ENCODE measurements around the gene LRRC3B. TPM values are rescaled to one million over a fixed set of nuclear protein-coding genes. Genes with fewer than 3 reads are reported as not detected.
"Not testable (repeated sequence)": the region's sequence is repeated elsewhere in the genome, so short reads cannot be mapped to it uniquely, and the experiment has no call there.

LRRC3B gene
- polyA plus RNA-seq (ENCODE audit: low read depth in 6 of 6) = not detected

DNA sequence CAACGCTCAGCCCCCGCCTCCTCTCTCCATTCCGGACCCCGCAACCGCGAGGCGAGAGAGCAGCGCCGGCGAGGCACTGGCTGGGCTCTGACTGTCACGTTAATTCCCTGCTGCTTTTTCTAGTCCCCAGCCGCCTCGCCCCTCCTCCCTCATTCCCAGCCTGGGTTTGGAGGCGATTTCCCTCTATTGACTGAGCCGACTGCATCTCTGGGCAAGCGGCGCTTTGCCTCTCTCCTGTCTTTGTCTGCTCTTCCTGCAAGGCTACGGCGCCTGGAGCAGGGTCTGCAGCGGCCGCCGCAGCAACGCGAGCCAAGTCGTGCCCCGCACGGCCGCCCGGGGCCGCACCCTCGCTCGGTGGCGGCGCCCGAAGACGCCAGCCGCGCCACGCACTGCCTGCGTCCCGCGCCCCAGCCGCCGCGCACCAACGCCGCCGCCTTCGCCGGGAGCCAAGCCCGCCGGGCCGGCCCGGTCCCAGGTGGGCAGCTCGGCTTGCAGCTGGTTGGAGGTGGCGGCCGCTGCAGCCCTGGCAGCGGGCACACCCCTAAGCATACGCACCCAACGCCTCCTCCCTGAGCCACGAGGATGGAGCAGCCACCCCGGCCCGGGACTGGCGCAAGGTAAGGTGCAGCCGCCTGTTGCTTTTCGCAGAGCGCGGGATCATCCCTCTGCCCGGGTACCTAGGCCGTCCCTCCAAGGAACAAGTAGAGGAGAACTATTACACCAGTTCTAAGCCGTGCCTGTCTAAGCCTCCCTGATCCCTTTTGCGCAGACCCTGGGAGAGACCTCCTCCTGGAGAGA is at the start of gene LRRC3B:
Gene LRRC3B (plus strand): TSS at position 152 of the 798 bp plus-strand sequence. CDS start 86,901 bp downstream, outside the sequence.
- H3K27me3 Mint-ChIP-seq = peaks cover 33 to 53% (median 47%) of the 10 kb centered on the region in 3 donors
- H3K27ac Mint-ChIP-seq = peak within 1 kb of the TSS in 1 of 6 donors; percentile 62
- peaks cover 3 to 8% (median 6%) of the 10 kb centered on the region in 3 donors for H3K4me1 Mint-ChIP-seq
- DNase-seq = no peak
- no peak within 1 kb of the TSS for H3K4me3 Mint-ChIP-seq
- peaks cover 0 to 11% (median 1%) of the 10 kb centered on the region in 7 donors for H3K9me3 Mint-ChIP-seq
- no peak for ATAC-seq (ENCODE audit: low read depth in 2 of 2)
- peaks cover 0 to 15% of the 10 kb centered on the region in 2 donors for H3K36me3 Mint-ChIP-seq

GRCh38 chr3:26574766-26575165 is 47.8 kb upstream of the LRRC3B start:
- Mint-ChIP-seq H3K9me3 (peaks cover 0 to 17% (median 2%) of the 10 kb centered on the region in 7 donors), H3K36me3 (no peaks in the 10 kb centered on the region)

GRCh38 chr3:26579116-26579515 is 43.5 kb upstream of the LRRC3B start:
- no peak for DNase-seq
- no peak overlapping the region for H3K27ac Mint-ChIP-seq

More at GRCh38 chr3:26574766-26575165, 47.8 kb upstream of the LRRC3B start:
- no peak for ATAC-seq (ENCODE audit: low read depth in 2 of 2)
- DNase-seq = no peak
- no peaks in the 10 kb centered on the region for H3K27me3 Mint-ChIP-seq
- no peak overlapping the region for H3K4me3 Mint-ChIP-seq
- H3K27ac Mint-ChIP-seq = no peak overlapping the region
- H3K4me1 Mint-ChIP-seq = no peaks in the 10 kb centered on the region

GRCh38 chr3:26587571-26587970 is 35.0 kb upstream of the LRRC3B start:
- DNase-seq (no peak), ATAC-seq (ENCODE audit: low read depth in 2 of 2) (no peak)
- H3K4me1 Mint-ChIP-seq = no peaks in the 10 kb centered on the region
- peaks cover 0 to 6% (median 3%) of the 10 kb centered on the region in 7 donors for H3K9me3 Mint-ChIP-seq
- peaks cover 0 to 2% (median 0%) of the 10 kb centered on the region in 3 donors for H3K27me3 Mint-ChIP-seq
- H3K36me3 Mint-ChIP-seq = no peaks in the 10 kb centered on the region
- H3K27ac Mint-ChIP-seq = no peak overlapping the region
- no peak overlapping the region for H3K4me3 Mint-ChIP-seq

More at GRCh38 chr3:26579116-26579515, 43.5 kb upstream of the LRRC3B start:
- no peaks in the 10 kb centered on the region for H3K4me1 Mint-ChIP-seq
- peaks cover 0 to 4% (median 0%) of the 10 kb centered on the region in 3 donors for H3K27me3 Mint-ChIP-seq
- no peaks in the 10 kb centered on the region for H3K36me3 Mint-ChIP-seq
- ATAC-seq (ENCODE audit: low read depth in 2 of 2) = no peak
- peaks cover 0 to 13% (median 2%) of the 10 kb centered on the region in 7 donors for H3K9me3 Mint-ChIP-seq
- no peak overlapping the region for H3K4me3 Mint-ChIP-seq

- no peak for ATAC-seq (ENCODE audit: low read depth in 2 of 2)
- DNase-seq = no peak
- Mint-ChIP-seq H3K36me3 (no peaks in the 10 kb centered on the region), H3K27me3 (no peaks in the 10 kb centered on the region), H3K4me1 (no peaks in the 10 kb centered on the region), H3K4me3 (no peak overlapping the region), H3K9me3 (peaks cover 0 to 8% (median 2%) of the 10 kb centered on the region in 7 donors), H3K27ac (no peak overlapping the region)
Measured at GRCh38 chr3:26588931-26589330, 33.6 kb upstream of the LRRC3B start.

DNA sequence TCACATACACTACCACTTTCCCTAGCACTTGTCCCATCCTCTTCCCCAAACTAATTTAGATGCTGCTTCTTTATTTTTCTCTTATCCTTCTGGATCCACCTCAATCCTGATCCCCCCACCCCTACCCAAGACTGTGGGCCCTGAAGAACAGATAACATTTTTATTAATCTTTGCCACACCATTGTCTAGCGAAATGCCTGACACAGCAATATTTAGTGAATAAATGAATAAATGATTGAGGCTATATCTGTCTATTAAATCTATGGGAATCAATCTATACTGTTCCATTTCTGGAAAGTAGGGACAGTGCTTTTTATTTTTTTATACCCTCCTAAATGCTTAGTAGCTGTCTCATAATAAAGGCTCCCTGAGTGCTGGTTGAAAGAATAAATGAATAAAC is 32.9 kb upstream of the LRRC3B start:
- ATAC-seq (ENCODE audit: low read depth in 2 of 2) = no peak

GRCh38 chr3:26590919-26591484 is 31.6 kb upstream of the LRRC3B start:
- DNase-seq (no peak), ATAC-seq (ENCODE audit: low read depth in 2 of 2) (no peak)
- no peak overlapping the region for H3K4me3 Mint-ChIP-seq
- no peaks in the 10 kb centered on the region for H3K27me3 Mint-ChIP-seq
- H3K9me3 Mint-ChIP-seq = peaks cover 0 to 12% (median 2%) of the 10 kb centered on the region in 7 donors
- no peaks in the 10 kb centered on the region for H3K36me3 Mint-ChIP-seq
- H3K4me1 Mint-ChIP-seq = no peaks in the 10 kb centered on the region
- no peak overlapping the region for H3K27ac Mint-ChIP-seq

More for the DNA sequence above, 32.9 kb upstream of the LRRC3B start:
- H3K27me3 Mint-ChIP-seq = no peaks in the 10 kb centered on the region
- H3K27ac Mint-ChIP-seq = no peak overlapping the region
- H3K9me3 Mint-ChIP-seq = peaks cover 0 to 9% (median 2%) of the 10 kb centered on the region in 7 donors
- no peaks in the 10 kb centered on the region for H3K4me1 Mint-ChIP-seq
- no peak for DNase-seq
- no peak overlapping the region for H3K4me3 Mint-ChIP-seq
- H3K36me3 Mint-ChIP-seq = no peaks in the 10 kb centered on the region

- no peak for ATAC-seq (ENCODE audit: low read depth in 2 of 2)
- Mint-ChIP-seq H3K4me1 (no peaks in the 10 kb centered on the region), H3K27me3 (no peaks in the 10 kb centered on the region), H3K4me3 (no peak overlapping the region), H3K36me3 (no peaks in the 10 kb centered on the region), H3K9me3 (peaks cover 0 to 12% (median 2%) of the 10 kb centered on the region in 7 donors), H3K27ac (no peak overlapping the region)
- DNase-seq = no peak
Measured at GRCh38 chr3:26591926-26592325, 30.6 kb upstream of the LRRC3B start.

DNA sequence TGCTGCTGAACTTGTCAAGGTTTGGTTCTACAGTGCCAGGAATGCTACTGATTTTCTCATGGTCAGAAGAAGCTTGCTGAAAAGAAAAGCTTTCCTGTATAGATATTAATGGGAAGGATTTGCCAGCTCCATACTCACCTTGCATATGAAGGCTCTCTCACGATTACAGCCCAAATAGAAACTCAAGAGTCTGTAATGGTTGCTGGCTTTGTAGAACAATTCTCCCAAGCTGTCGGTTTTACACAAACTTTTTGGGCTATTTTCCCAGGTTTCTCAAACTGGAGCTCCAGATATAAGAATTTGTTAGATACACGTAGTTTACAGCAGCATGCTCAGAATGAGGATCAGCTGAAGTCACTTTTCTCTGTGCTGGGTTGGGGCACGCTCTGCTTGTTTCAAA is 30.1 kb upstream of the LRRC3B start:
- no peak overlapping the region for H3K27ac Mint-ChIP-seq
- DNase-seq (no peak), ATAC-seq (ENCODE audit: low read depth in 2 of 2) (no peak)
- H3K4me3 Mint-ChIP-seq = no peak overlapping the region
- H3K9me3 Mint-ChIP-seq = peaks cover 0 to 12% (median 1%) of the 10 kb centered on the region in 7 donors
- H3K27me3 Mint-ChIP-seq = no peaks in the 10 kb centered on the region
- H3K36me3 Mint-ChIP-seq = no peaks in the 10 kb centered on the region
- no peaks in the 10 kb centered on the region for H3K4me1 Mint-ChIP-seq

DNA sequence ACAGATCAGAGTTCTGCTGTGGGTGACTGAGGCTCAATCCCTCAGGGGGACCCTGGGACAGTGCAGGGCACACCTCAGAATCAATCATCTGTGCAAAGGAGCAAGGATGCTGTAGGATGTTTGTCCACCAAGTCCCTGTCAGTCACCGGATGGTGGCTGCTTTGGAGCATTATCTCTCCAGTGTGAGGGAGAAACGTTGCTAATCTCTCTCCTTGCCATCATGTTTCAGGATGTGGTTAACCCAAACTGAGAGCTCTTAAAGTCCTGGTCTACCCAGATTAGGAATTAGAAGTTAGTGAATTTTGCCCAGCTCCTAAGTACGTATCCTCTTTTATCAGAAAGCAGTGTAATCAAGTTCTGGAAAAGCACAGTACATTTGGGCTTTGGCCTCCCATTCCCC is 26.2 kb upstream of the LRRC3B start:
- Mint-ChIP-seq H3K36me3 (no peaks in the 10 kb centered on the region), H3K27ac (no peak overlapping the region), H3K4me3 (no peak overlapping the region), H3K4me1 (no peaks in the 10 kb centered on the region), H3K27me3 (no peaks in the 10 kb centered on the region), H3K9me3 (peaks cover 0 to 15% (median 7%) of the 10 kb centered on the region in 7 donors)
- no peak for DNase-seq
- no peak for ATAC-seq (ENCODE audit: low read depth in 2 of 2)

DNA sequence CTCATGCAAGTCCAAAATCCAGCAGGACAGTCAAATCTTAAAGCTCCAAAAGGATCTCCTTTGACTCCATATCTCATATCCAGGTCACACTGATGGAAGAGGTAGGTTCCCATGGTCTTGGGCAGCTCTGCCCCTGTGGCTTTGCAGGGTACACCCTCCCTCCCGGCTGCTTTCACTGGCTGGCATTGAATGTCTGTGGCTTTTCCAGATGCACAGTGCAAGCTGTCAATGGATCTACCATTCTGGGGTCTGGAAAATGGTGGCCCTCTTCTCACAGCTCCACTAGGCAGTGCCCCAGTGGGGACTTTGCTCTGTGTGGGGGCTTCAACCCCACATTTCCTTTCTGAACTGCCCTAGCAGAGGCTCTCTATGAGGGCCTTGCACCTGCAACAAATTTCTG is 19.3 kb upstream of the LRRC3B start:
- not testable (repeated sequence) for H3K4me3 Mint-ChIP-seq; H3K27me3 Mint-ChIP-seq; H3K27ac Mint-ChIP-seq; DNase-seq; ATAC-seq (ENCODE audit: low read depth in 2 of 2); H3K4me1 Mint-ChIP-seq
- Mint-ChIP-seq H3K36me3 (peaks cover 0 to 12% of the 10 kb centered on the region in 2 donors), H3K9me3 (peaks cover 14 to 47% (median 19%) of the 10 kb centered on the region in 7 donors)

DNA sequence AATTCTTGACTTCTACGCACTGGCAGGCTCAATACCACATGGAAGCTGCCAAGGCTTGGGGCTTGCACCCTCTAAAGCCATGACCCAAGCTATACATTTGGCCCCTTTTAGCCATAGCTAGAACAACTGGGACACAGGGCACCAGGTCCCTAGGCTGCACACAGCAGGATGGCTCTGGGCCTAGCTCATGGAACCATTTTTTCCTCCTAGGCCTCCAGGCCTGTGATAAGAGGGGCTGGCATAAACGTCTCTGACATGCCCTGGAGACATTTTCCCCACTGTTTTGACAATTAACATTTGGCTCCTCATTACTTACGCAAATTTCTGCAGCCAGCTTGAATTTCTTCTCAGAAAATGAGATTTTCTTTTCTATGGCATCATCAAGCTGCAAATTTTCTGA is 18.8 kb upstream of the LRRC3B start:
- peaks cover 12 to 47% (median 19%) of the 10 kb centered on the region in 7 donors for H3K9me3 Mint-ChIP-seq
- peaks cover 0 to 12% of the 10 kb centered on the region in 2 donors for H3K36me3 Mint-ChIP-seq
- not testable (repeated sequence) for H3K4me1 Mint-ChIP-seq; H3K27ac Mint-ChIP-seq; ATAC-seq (ENCODE audit: low read depth in 2 of 2); DNase-seq; H3K4me3 Mint-ChIP-seq; H3K27me3 Mint-ChIP-seq

DNA sequence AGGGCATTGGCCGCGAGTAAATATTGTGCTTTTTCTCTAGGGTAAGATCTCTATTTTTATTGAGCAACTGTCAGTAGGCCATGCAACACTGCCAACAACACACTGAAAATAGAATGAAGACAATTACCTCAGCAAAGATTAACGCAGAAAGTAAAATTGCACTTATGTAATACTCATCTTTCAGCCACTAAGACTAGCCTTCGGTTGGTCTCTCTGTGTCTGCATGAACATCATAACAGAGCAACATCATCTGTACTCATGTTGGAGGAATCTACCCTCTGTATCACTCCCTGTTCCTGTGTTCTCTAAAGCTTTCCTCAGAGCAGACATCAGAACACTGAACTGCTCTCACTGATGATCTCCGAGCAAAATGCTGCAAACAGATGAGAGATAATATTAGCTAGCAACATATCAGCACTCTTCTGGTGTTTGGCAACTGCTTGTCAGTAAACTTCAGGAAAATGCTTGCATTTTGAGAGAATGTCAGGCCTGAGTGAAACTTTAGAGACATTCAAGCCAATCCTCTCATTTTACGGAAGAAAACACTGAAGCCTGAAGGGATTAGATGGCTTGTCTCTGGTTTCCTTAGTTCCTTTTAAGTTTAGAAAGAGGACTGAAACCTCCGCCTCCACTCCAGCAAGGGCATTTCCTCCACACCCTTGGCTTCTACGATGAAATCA is 8.4 kb upstream of the LRRC3B start:
- Mint-ChIP-seq H3K9me3 (peaks cover 0 to 10% (median 0%) of the 10 kb centered on the region in 7 donors), H3K4me1 (no peaks in the 10 kb centered on the region), H3K4me3 (no peak overlapping the region), H3K36me3 (no peaks in the 10 kb centered on the region), H3K27ac (no peak overlapping the region), H3K27me3 (peaks cover 0 to 4% (median 0%) of the 10 kb centered on the region in 3 donors)
- DNase-seq = no peak
- no peak for ATAC-seq (ENCODE audit: low read depth in 2 of 2)

All from naive B cell (primary cell).